NCI-H2196 treated with DMSO at 0.1 percent for 48 hours (cell line): ENCODE measurements around the gene XRCC2.
"Not testable (repeated sequence)": the region's sequence is repeated elsewhere in the genome, so short reads cannot be mapped to it uniquely, and the experiment has no call there.

Experiments
- DNase-seq: peaks from one replicate; lab custom pipeline; 2025; ENCODE audit not compliant: unreplicated experiment; lab: John Stamatoyannopoulos, UW

XRCC2 gene

DNA sequence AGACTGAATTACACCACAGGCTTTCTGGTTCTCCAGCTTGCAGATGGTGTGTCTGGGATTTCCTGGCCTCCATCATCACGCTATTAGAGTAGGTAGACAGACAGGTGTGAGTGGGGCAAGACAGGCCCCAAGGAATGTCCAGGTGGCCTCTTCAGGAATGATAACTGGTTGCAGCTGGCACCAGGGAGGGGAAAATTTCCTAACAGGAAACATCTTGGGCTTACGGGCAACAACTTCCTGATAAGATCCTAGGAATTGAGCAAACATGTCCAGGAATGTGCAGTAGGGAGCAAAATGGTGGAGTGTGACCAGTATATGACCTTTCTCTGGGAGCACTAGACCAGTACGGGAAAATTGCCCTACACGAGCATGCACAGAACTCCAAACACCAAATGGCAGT lies 11.3 kb downstream of the XRCC2 start:
- DNase-seq = no peak

DNA sequence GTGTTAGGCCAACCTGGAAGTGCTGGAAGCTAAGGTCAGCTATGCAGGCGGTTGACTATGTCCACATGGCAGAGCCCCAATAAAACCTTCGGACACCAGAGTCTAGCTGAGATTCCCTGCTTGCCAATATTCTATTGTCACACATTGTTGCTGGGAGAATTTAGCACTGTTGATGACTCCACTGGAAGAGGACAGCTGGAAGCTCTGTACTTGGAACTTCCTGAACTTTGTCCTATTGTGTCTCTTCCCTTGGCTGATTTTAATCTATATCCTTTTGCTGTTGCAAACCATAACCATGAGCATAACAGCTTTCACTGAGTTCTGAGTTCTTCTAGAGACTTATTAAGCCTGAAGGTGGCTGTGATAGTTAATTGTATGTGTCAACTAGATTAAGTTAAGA lies 12.0 kb downstream of the XRCC2 start:
- no peak for DNase-seq

DNA sequence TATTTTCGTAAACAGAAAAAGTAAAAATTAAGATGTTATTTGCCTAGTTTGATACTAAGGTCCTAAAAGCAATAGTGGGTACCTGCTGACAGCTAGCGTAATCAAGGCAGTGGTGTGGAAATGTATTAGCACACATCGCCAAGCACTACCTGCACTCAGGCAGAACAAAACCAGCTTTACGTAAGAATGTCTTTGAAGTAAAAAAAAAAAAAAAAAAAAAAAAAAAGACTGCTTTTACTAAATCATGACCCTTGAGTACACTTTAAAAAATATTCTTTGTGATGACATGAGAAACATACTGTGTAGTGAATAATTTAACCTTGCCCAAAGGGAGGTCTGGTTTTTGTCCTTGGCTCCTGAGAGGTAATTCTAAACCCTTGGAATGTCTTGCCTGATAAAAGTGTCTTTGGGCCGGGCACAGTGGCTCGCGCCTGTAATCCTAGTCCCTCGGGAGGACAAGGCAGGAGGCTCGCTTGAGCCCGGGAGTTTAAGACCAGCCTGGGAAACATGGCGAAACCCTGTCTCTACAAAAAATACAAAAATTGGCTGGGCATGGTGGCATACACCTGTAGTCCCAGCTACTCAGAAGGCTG lies 12.7 kb downstream of the XRCC2 start:
- no peak for DNase-seq

DNA sequence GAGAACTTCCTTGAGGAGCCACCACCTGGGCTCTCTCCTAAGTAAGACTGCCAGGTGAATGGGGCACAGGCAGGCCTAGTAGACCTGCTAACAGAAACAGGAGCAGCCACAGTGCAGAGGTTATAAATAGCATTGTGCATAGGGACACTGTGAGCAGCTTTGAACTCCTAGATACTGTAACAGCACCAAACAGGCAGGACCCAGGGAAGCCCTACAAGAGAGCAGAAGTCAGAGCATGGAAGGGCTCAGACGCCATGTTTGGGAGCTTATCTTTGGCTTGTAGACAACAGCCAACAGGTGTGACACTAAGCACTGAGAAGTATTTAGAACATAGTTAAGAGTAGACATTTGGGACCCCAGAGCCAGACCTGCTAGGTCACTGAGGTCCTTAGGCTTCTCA lies 14.5 kb downstream of the XRCC2 start:
- no peak for DNase-seq

DNA sequence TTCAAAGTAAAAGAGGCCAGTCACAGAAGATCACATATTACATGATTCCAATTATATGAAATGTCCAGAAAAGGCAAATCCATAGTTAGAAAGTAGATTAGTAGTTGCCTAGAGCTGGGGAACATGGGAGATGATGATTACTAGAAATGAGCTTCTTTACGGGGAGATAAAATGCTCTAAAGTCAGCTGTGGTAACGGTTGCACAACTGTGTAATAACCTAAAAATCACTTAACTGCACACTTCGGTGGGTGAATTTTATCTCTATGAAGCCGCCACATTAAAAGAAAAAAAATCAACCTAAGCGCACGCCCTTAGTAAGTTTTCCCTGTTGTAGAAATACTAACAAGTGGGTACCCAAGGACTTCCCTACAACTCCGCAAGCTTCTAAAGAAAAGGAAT lies 15.9 kb downstream of the XRCC2 start:
- DNase-seq = no peak

DNA sequence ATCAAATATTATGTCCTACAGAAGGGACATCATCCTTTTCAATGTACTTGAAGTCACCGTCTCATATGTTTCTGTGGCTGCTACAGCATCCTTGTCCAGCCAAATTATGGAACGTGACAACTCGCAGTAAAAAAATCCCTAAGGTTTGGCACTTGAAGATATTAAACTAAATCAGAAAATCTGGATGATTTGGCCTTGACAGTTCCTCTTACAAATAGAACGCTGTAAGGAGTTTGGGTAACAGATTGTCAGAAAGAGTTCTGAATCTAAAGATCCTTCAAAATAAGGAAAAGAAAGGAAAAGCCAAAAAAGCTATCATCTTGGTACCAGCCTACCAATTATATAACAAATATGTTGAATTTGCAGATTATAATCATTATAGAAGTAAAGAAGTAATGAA lies 21.0 kb downstream of the XRCC2 start:
- DNase-seq = no peak

DNA sequence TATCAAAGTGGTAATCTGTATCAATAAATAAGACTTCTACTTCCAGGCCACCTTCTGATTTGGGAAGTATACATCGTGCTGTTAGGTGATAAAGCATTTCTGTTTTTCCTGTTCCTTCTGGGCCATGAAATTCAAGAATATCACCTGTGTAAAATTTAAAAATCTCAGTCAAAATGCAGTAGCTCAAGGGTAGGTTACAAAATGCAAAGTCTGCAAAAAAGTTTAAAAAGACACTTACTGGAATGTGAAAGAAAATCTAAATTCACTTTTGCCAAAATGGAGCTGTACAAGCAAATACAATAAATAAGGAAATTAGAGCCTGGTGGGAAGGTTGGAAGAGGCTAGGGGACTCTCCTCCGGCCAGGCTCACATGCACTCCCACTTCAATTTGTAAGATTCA lies 26.7 kb downstream of the XRCC2 start:
- DNase-seq = no peak

DNA sequence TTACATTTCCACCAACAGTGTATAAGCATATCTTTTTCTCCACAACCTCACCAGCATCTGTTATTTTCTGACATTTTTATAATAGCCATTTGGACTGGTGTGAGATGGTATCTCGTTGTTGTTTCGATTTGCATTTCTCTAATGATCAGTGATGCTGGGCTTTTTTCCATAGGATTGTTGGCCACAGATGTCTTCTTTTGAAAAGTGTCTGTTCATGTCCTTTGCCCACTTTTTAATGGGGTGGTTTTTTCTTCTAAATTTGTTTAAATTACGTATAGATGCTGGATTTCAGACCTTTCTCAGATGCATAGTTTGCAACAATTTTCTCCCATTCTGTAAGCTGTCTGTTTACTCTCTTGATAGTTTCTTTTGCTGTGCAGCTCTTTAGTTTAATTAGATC lies 28.9 kb downstream of the XRCC2 start:
- no peak for DNase-seq

DNA sequence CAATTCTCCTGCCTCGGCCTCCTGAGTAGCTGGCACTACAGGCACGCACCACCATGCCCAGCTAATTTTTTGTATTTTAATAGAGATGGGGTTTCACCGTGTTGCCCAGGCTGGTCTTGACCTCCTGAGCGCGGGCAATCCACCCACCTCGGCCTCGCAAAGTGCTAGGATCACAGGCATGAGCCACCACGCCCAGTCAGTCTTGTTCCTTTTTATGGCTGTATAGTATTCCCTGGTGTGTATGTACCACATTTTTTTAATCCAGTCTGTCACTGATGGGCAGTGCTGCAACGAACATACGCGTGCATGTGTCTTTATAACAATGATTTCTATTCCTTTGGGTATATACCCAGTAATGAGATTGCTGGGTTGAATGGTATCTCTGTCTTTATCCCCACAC lies 29.4 kb downstream of the XRCC2 start:
- not testable (repeated sequence) for DNase-seq

DNA sequence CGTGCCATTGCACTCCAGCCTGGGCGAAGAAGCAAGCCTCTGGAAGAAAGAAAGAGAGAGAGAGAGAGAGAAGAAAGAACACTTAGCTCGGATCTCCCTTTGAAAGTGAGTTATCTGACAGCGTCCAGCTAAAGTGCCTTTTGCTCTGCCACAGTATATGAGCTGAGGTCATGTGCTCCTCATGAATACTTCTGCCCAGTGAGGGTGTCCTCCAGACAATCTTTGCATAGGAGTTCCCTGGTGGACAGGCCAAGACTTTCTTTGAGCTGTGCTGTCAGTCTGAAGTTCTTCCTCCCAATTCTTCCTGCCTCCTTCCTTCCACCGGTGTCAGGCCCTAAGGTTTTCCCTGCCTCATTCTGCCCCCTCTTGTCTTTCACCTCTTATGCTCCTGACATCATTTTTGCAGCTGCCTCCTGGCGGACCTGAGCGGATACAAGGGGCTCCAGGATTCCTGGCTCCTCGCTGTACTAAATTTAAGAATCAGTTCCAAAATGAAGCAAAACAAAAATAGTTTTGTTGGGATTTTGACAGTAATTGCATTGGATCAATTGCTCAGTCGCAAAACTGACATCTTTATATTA lies 31.9 kb downstream of the XRCC2 start:
- no peak for DNase-seq

DNA sequence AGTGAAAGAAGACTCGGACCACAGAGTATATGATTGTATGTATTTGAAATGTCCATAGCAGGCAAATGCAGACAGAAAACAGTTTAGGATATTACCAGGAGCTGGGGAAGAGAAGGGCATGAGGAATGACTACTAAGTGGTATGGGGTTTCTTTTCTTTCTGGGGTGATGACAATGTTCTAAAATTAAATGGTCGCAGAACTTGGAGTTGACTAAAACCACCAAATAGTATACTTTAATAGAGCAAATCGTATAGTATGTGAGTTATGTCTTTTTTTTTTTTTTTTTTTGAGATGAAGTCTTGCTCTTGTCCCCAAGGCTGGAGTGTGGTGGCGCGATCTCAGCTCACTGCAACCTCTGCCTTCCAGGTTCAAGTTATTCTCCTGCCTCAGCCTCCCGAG lies 34.6 kb downstream of the XRCC2 start:
- DNase-seq = no peak

DNA sequence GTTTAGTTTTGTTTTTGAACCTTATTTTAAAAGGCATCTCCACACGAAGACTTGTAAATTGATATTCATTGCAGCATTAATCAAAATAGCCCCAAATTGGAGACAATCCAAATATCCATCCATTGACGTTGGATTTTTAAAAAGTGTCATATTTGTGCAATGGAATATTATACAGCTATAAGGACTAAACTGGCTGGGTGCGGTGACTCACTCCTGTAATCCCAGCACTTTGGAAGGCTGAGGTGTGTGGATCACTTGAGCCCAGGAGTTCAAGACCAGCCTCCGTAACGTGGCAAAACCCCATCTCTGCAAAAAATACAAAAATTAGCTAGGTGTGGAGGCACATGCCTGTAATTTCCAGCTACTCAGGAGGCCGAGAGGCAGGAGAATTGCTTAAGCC lies 35.1 kb downstream of the XRCC2 start:
- DNase-seq = no peak

DNA sequence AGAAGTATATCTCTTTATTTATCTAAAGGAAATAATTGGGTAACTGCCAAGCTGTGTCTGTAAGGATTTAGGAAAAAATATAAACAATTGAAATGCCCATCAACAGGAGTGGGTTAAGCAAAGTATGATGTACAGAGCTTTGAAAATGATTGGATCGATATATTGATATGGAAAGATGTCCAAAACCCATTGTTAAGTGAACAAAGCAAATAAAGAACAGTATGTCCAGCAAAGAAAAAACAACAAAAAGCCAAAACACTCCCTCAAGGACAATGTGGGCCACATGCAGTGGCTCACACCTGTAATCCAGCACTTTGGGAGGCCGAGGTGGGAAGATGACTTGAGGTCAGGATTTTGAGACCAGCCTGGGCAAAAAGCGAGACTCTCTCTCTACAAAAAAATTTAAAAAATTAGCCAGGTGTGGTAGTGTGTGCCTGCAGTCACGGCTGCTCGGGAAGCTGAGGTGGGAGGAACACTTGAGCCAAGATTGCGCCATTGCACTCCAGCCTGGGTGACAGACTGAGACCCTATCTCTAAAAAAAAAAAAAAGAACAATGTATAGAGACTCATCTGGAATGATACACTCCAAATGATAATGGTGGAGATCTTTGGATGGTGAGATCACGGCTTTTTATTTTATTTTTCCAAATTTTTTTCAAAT lies 37.9 kb downstream of the XRCC2 start:
- no peak for DNase-seq

DNA sequence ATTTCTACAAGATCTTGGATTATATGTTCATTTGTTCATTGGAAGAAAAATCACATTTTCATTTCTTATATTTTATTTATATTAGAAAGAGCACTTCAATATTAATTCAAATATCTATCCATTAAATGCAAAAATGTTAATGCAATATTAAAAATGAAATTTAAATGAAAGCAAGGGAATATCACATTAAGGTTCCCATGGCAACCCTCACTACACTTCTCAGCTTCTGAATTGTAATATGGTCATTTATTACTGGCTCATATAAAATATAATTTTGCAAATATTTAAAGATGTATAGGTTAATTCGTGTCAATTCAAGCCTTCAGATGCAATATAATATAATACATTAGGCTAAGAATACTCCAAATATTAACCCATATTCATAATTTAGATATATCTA lies 38.8 kb downstream of the XRCC2 start:
- no peak for DNase-seq

DNA sequence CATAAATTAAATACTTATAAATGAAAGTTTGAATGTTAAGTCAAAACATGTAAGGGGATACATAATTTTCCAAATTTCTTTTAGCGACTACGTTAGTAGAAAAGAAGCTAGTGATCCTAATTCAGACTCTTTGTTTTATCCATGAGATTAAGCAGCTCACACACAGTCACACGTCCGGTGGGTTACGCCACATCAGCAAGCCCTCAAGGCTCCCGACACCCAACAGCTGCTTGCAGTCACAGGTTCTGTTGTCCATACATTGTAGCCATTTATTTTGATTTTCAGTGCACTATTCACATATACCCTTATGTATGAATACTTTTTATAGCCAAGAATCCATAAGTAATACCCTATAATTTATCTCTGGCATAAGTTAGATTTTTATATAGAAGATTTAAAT lies 39.5 kb downstream of the XRCC2 start:
- no peak for DNase-seq

DNA sequence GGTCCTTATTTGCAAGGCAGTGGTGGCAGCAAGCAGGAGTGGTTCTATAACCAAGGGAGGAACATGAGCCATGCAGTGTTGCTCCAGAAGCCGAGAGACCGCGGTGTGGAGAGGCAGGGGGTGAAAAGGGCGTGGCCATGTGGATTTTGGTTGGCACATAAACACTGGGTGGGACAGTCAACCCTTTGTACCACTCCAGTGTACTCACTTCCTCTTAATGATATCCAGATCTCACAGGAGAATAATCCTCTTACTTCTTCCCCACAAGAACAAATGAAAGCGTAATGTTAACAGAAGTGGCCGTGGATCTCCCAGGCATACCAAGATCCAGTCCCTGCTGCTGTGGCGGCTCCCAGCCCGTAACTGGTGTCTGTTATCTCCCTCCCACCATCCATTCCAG lies 42.4 kb downstream of the XRCC2 start:
- no peak for DNase-seq

DNA sequence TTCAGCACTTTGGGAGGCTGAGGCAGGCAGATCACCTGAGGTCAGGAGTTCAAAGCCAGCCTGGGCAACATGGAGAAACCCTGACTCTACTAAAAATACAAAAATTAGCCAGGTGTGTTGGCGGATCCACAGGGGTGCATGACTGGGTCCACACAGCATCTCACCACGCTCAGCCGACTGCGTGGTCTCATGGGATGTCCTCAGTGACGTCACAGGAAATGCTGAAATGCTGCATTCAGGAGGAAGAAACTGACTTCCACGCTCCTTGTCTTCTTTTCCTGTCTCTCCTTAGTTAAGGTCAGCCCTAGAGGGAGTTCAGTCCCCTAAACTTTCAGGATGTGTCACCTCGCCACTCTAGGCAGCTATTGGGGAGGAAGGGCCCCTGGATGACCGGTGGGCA lies 42.9 kb downstream of the XRCC2 start:
- DNase-seq = no peak

DNA sequence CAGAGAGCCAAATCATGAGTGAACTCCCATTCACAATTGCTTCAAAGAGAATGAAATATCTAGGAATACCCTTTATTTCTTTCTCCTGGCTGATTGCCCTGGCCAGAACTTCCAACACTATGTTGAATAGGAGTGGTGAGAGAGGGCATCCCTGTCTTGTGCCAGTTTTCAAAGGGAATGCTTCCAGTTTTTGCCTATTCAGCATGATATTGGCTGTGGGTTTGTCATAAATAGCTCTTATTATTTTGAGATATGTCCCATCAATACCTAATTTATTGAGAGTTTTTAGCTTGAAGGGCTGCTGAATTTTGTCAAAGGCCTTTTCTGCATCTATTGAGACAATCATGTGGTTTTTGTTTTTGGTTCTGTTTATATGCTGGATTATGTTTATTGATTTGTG lies 47.2 kb downstream of the XRCC2 start:
- not testable (repeated sequence) for DNase-seq

DNA sequence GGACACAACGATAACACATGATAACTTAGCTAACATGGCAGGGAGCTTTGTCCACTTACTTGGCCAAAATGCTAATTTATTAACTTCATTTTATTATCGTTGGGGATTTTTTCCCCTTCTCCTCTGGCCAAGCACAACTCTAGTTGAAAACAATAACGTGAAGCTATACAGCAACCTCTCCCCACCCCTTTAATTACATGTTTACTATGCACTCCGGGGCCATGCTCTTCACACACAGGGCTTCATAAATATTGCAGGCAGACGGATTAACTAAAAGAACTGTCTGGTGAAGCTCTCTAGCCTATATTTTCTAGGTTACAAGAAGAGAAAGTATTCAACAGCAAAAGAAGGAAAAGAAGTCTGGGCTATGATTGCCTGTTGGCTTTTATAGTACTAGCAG lies 51.7 kb downstream of the XRCC2 start:
- DNase-seq = no peak

DNA sequence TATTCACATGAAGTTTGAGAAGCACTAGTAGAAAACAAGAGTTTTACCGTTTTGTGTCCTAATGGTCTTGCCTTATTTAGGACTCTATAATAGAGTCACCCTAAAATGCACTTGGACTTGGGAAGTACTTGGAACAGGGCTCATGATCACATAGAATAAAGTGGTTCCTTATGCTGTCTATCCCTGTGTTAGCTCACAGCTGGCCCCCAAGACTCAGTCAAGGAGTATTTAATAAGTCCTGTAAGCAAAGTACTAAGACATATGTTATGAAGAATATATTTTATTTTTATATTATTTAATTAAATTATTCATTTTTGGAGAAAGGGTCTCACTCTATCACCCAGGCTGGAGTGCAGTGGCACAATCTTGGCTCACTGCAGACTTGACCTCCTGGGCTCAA lies 54.5 kb downstream of the XRCC2 start:
- no peak for DNase-seq

DNA sequence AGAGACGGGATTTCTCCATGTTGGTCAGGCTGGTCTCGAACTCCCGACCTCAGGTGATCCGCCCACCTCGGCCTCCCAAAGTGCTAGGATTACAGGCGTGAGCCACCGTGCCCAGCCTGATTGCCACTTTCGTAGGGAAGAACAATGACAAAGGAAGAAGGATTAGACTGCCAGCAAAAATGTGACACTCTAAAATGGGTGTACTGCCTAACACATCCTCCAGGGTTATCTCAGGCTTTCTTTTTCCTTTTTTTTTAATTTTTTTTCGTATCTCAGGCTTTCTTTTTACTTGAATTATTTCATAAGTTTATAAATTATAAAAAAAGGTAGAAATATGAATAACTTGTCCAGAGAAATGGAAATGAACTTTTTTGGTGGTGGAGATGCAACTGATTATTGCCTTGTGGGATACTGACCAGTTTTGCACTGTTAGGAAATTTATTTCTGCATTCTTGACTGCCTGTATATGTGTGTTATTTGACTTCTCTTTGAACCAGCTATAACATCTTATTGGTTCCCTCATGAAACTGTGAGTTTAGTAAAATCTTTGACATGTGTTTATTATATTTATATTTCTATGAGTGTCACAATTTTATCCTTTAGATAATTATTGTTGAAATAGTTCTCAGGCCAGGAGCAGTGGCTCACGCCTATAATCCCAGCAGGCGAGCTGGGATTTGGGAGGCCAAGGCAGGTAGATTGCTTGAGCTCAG lies 56.8 kb downstream of the XRCC2 start:
- no peak for DNase-seq

DNA sequence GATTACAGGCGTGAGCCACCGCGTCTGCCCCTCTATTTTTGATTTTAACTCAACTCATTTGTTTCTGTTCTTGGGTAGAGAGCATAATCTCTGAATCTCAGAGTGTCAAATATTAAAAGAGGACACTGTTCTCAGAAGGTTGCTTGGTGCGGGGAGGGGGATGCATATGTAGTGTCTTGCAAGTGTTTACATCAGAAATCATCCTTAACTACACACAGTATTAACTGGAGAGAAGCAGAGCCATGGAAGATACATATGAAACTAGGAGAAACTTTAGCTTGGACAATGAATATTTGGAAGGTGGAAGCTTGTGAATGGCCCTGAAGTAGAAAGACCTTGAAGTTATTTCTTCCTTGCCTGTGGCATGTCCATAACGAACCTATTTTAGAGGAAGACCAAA lies 57.5 kb downstream of the XRCC2 start:
- no peak for DNase-seq
